Lung (tissue), 12 donors: Measurements from ENCODE around the gene DICER1. TPM values are rescaled to one million over a fixed set of nuclear protein-coding genes. Genes with fewer than 3 reads are reported as not detected.

Source experiments
- ATAC-seq: fragments of 200-7000 bp; cut with Tn5 transposase; one replicate; pipeline ENCODE4 v1.9.1; 2020; ENCODE audit warnings: moderate number of reproducible peaks; ENCODE audit not compliant: insufficient read depth, low FRiP score
- DNase-seq, 3 donors: peaks; one replicate each; pipeline ENCODE4 v3.0.0-alpha.2; 2013 to 2017
- H3K27ac ChIP-seq, 2 donors: one replicate each; pipeline ENCODE4 v1.5.1; 2013; ENCODE audit warnings: mild to moderate bottlenecking in 2 of 2, moderate library complexity in 2 of 2, control low read depth in 1 of 2, inconsistent platforms in 1 of 2, low read depth in 1 of 2, low read length in 1 of 2
- H3K27me3 ChIP-seq, 3 donors: one replicate each; pipeline ENCODE4 v1.5.1; 2013; ENCODE audit warnings: low read length in 2 of 3; ENCODE audit not compliant: control insufficient read depth in 3 of 3, insufficient read depth in 3 of 3
- H3K36me3 ChIP-seq, 4 donors: one replicate each; pipeline ENCODE4 v1.5.1; 2013; ENCODE audit warnings: low read length in 4 of 4, mild to moderate bottlenecking in 1 of 4, moderate library complexity in 1 of 4; ENCODE audit not compliant: control insufficient read depth in 4 of 4, insufficient read depth in 4 of 4
- H3K4me1 ChIP-seq, 5 donors: one replicate each; pipeline ENCODE4 v1.5.1; 2013; ENCODE audit warnings: low read length in 5 of 5, mild to moderate bottlenecking in 2 of 5, moderate library complexity in 1 of 5; ENCODE audit not compliant: control insufficient read depth in 5 of 5, insufficient read depth in 5 of 5
- H3K4me3 ChIP-seq: one replicate; pipeline ENCODE4 v1.5.1; 2013; ENCODE audit warnings: mild to moderate bottlenecking, control low read depth, moderate library complexity
- H3K9ac ChIP-seq, 2 donors: one replicate each; pipeline ENCODE4 v1.5.1; 2013; ENCODE audit warnings: low read length in 2 of 2, control low read depth in 1 of 2; ENCODE audit not compliant: insufficient read depth in 1 of 2
- H3K9me3 ChIP-seq, 4 donors: one replicate each; pipeline ENCODE4 v1.5.1; 2013; ENCODE audit warnings: low read length in 3 of 4, mild to moderate bottlenecking in 1 of 4, moderate library complexity in 1 of 4; ENCODE audit not compliant: control insufficient read depth in 4 of 4, insufficient read depth in 3 of 4
- CTCF ChIP-seq: IDR thresholded peaks from 2 replicates; pipeline ENCODE4 v1.5.1; 2012; ENCODE audit warnings: mild to moderate bottlenecking; ENCODE audit errors: control extremely low read depth, extremely low read depth
- WGBS, 2 donors: extraction: QIAGEN DNeasy Blood & Tissue Kit; methylation state at CpG; one replicate each; pipeline ENCODE4 v1.1.7; 2013; 5-methylcytosine and 5-hydroxymethylcytosine counted together
- polyA plus RNA-seq, 2 donors: library from polyadenylated mRNA; stranded (reverse); fragments of 200-250 nt; gene quantifications; one replicate each; pipeline ENCODE4 v1.2.1, GENCODE V29; 2013
- total RNA-seq, 2 donors: library from RNA; depleted of rRNA in 1 of 2; stranded (reverse); fragments of >200 nt in 1 of 2; gene quantifications; one replicate each; pipeline ENCODE4 v1.2.1, GENCODE V29; 2014 to 2021
- donor health status: control.
- donor health status: control.
- donor health status: Bipolar disorder and iron deficiency.
- donor health status: healthy.
- donor health status: DM: yes; HTN: yes; CAD: no.

The DICER1 gene
- total and polyA plus RNA-seq, 4 donors: 9.1 to 103 (median 44.1) TPM

GRCh38 chr14:95047754-95048153, 109.6 kb downstream of the DICER1 start:
- no peak for ATAC-seq
- H3K4me1 ChIP-seq: peaks cover 0 to 16% (median 0%) of the 10 kb centered on the region in 5 donors
- H3K27ac ChIP-seq: no peak overlapping the region
- H3K9me3 ChIP-seq: peaks cover 0 to 4% (median 0%) of the 10 kb centered on the region in 4 donors
- H3K27me3 ChIP-seq: peaks cover 0 to 16% (median 6%) of the 10 kb centered on the region in 3 donors
- TF ChIP-seq CTCF: no peak
- H3K4me3 ChIP-seq: no peak overlapping the region
- peak; percentile 8 for DNase-seq
- no peak overlapping the region for H3K9ac ChIP-seq
- no peaks in the 10 kb centered on the region for H3K36me3 ChIP-seq
- 81 to 82% methylated on average over 7 of the region's 7 CpGs for WGBS, 2 donors

GRCh38 chr14:95046711-95047681, 110.3 kb downstream of the DICER1 start:
- peaks cover 0 to 21% (median 10%) of the 10 kb centered on the region in 3 donors for H3K27me3 ChIP-seq
- ATAC-seq (no peak), DNase-seq (peak; percentile 58 to 69 (median 61))
- 64 to 72% methylated on average over 28 of the region's 28 CpGs for WGBS, 2 donors
- peaks cover 0 to 16% (median 0%) of the 10 kb centered on the region in 5 donors for H3K4me1 ChIP-seq
- no peak overlapping the region for H3K4me3 ChIP-seq
- H3K9ac ChIP-seq: no peak overlapping the region
- TF ChIP-seq CTCF: no peak
- no peaks in the 10 kb centered on the region for H3K36me3 ChIP-seq
- peaks cover 0 to 1% (median 0%) of the 10 kb centered on the region in 4 donors for H3K9me3 ChIP-seq
- no peak overlapping the region for H3K27ac ChIP-seq

DNA sequence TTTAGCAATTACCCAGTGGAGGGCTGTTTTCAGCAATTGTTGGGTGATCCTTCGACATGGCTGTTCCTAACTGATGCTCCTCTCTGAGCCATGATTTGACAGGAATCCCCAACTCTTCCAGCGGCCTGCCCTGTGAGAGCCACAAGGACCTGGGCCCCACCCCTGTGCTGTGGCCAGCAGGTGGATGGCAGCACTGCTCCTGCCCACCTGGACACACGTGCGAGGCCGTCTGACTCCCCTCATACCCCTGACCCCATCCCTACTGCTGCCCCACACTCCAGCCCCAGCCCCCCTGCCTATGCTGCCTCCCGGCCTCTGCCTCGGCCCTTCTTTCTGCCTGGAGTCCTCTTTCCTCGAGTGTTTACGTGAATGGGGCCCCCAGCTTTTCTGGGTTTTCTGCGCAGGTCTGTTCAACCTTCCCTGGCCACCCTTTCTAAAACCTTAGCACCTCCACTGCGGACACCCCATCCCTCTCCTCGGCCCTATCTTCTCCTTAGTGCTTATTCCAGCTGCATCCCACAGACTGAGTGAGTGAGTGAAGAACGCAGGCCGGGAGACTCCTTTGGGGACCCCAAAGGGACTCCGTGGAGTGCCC, 111.4 kb downstream of the DICER1 start:
- H3K27ac ChIP-seq: no peak overlapping the region
- H3K27me3 ChIP-seq: peaks cover 0 to 22% (median 10%) of the 10 kb centered on the region in 3 donors
- DNase-seq (peak in 1 of 3 donors; percentile 6), ATAC-seq (no peak)
- H3K4me1 ChIP-seq: peaks cover 0 to 16% (median 0%) of the 10 kb centered on the region in 5 donors
- no peak overlapping the region for H3K4me3 ChIP-seq
- 82 to 88% methylated on average over 15 of the region's 15 CpGs for WGBS, 2 donors
- H3K9ac ChIP-seq: no peak overlapping the region
- H3K36me3 ChIP-seq: no peaks in the 10 kb centered on the region
- no peak for TF ChIP-seq CTCF
- no peaks in the 10 kb centered on the region for H3K9me3 ChIP-seq
